Glomerular visceral epithelial cell (primary cell): ENCODE measurements around the gene SKAP2.
A peak's percentile ranks its signal among the peaks of the same experiment; 100 is the strongest.
"Not testable (repeated sequence)": the region's sequence is repeated elsewhere in the genome, so short reads cannot be mapped to it uniquely, and the experiment has no call there.

Experiments
- DNase-seq: peaks from one replicate; pipeline ENCODE4 v3.0.0-alpha.2; 2016; ENCODE audit errors: extremely low spot score

The SKAP2 gene

GRCh38 chr7:26857506-26858240 lies 6.7 kb downstream of the SKAP2 start:
- no peak for DNase-seq

- no peak for DNase-seq
Observed at GRCh38 chr7:26857170-26857505, 7.3 kb downstream of the SKAP2 start.

- no peak for DNase-seq
Observed at GRCh38 chr7:26856176-26856985, 8.0 kb downstream of the SKAP2 start.

- no peak for DNase-seq
Observed at GRCh38 chr7:26854876-26855855, 9.2 kb downstream of the SKAP2 start.

GRCh38 chr7:26853788-26854393 lies 10.5 kb downstream of the SKAP2 start:
- DNase-seq, result peak; percentile 57

- DNase-seq, result no peak
Observed at GRCh38 chr7:26850193-26850651, 14.2 kb downstream of the SKAP2 start.

GRCh38 chr7:26843705-26844104 lies 20.7 kb downstream of the SKAP2 start:
- DNase-seq, result peak; percentile 25

- no peak for DNase-seq
Observed at GRCh38 chr7:26842897-26843296, 21.5 kb downstream of the SKAP2 start.

- DNase-seq, result no peak
Observed at GRCh38 chr7:26841003-26841739, 23.2 kb downstream of the SKAP2 start.

- not testable (repeated sequence) for DNase-seq
Observed at GRCh38 chr7:26836793-26837192, 27.6 kb downstream of the SKAP2 start.

- no peak for DNase-seq
Observed at GRCh38 chr7:26815426-26815825, 49.0 kb downstream of the SKAP2 start.

- no peak for DNase-seq
Observed at GRCh38 chr7:26813432-26813831, 51.0 kb downstream of the SKAP2 start.

- DNase-seq, result no peak
Observed at GRCh38 chr7:26794541-26794940, 69.8 kb downstream of the SKAP2 start.

GRCh38 chr7:26792576-26792975 lies 71.8 kb downstream of the SKAP2 start:
- DNase-seq, result no peak

- DNase-seq, result no peak
Observed at GRCh38 chr7:26792006-26792405, 72.4 kb downstream of the SKAP2 start.

GRCh38 chr7:26789481-26790184 lies 74.8 kb downstream of the SKAP2 start:
- no peak for DNase-seq

GRCh38 chr7:26787701-26788100 lies 76.7 kb downstream of the SKAP2 start:
- DNase-seq, result no peak

GRCh38 chr7:26784118-26784517 lies 80.3 kb downstream of the SKAP2 start:
- no peak for DNase-seq

GRCh38 chr7:26782501-26782900 lies 81.9 kb downstream of the SKAP2 start:
- no peak for DNase-seq

GRCh38 chr7:26779978-26780595 lies 84.3 kb downstream of the SKAP2 start:
- no peak for DNase-seq
